Measurements from ENCODE around the gene WDR73. TPM values are rescaled to one million over a fixed set of nuclear protein-coding genes. Genes with fewer than 3 reads are reported as not detected.
A peak's percentile ranks its signal among the peaks of the same experiment; 100 is the strongest.

The WDR73 gene
- total RNA-seq, 6 donors from 2014 or later, result 21.5 to 138 (median 35.8) TPM

- Histone ChIP-seq H3K27ac (peak overlapping the region; percentile 80 to 93 (median 87)), H3K9me3 (no peaks in the 10 kb centered on the region), H3K4me3 (peak overlapping the region; percentile 83 to 96 (median 94)), H3K4me1 (peaks cover 29 to 55% (median 36%) of the 10 kb centered on the region in 4 donors), H3K36me3 (peaks cover 0 to 29% (median 15%) of the 10 kb centered on the region in 4 donors), H3K27me3 (no peaks in the 10 kb centered on the region)
- ATAC-seq (ENCODE audit: low FRiP score in 2 of 2) (peak; percentile 73 to 75), DNase-seq (peak; percentile 49 to 91)
- TF ChIP-seq POLR2AphosphoS5 (IDR thresholded peaks at IDR 0.05), result peak in 1 of 2 donors; percentile 51
- TF ChIP-seq, protein P1, sequence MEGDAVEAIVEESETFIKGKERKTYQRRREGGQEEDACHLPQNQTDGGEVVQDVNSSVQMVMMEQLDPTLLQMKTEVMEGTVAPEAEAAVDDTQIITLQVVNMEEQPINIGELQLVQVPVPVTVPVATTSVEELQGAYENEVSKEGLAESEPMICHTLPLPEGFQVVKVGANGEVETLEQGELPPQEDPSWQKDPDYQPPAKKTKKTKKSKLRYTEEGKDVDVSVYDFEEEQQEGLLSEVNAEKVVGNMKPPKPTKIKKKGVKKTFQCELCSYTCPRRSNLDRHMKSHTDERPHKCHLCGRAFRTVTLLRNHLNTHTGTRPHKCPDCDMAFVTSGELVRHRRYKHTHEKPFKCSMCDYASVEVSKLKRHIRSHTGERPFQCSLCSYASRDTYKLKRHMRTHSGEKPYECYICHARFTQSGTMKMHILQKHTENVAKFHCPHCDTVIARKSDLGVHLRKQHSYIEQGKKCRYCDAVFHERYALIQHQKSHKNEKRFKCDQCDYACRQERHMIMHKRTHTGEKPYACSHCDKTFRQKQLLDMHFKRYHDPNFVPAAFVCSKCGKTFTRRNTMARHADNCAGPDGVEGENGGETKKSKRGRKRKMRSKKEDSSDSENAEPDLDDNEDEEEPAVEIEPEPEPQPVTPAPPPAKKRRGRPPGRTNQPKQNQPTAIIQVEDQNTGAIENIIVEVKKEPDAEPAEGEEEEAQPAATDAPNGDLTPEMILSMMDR (IDR thresholded peaks at IDR 0.05), result peak; percentile 50 to 75 (median 58)
- no peak for TF ChIP-seq POLR2A (IDR thresholded peaks at IDR 0.05)
- TF ChIP-seq EP300 (IDR thresholded peaks at IDR 0.05), result no peak
- WGBS, 2 donors, result 5 to 6% methylated on average over 19 of the region's 19 CpGs
Measured at GRCh38 chr15:84654689-84655453, 788 bp upstream of the WDR73 start.

- Histone ChIP-seq H3K4me3 (peak overlapping the region; percentile 83 to 96 (median 94)), H3K27ac (peak overlapping the region; percentile 80 to 93 (median 87)), H3K9me3 (no peaks in the 10 kb centered on the region), H3K27me3 (no peaks in the 10 kb centered on the region), H3K36me3 (peaks cover 11 to 42% (median 25%) of the 10 kb centered on the region in 4 donors), H3K4me1 (peaks cover 26 to 58% (median 35%) of the 10 kb centered on the region in 4 donors)
- DNase-seq (no peak), ATAC-seq (ENCODE audit: low FRiP score in 2 of 2) (no peak)
- TF ChIP-seq EP300 (IDR thresholded peaks at IDR 0.05) (no peak), POLR2AphosphoS5 (IDR thresholded peaks at IDR 0.05) (no peak), POLR2A (IDR thresholded peaks at IDR 0.05) (no peak)
- TF ChIP-seq, protein P1 (IDR thresholded peaks at IDR 0.05), result no peak
- 17% methylated on average over 7 of the region's 7 CpGs; no CpG with 5 or more reads in 1 of the 2 donors for WGBS, 2 donors
Measured at GRCh38 chr15:84653584-84653909, 536 bp downstream of the WDR73 start.

- H3K36me3 ChIP-seq, result peaks cover 16 to 80% (median 64%) of the 10 kb centered on the region in 4 donors
- TF ChIP-seq EP300 (IDR thresholded peaks at IDR 0.05), result no peak
- TF ChIP-seq, protein P1 (IDR thresholded peaks at IDR 0.05), result no peak
- TF ChIP-seq POLR2A (IDR thresholded peaks at IDR 0.05), result no peak
- no peak for TF ChIP-seq POLR2AphosphoS5 (IDR thresholded peaks at IDR 0.05)
- H3K9me3 ChIP-seq, result no peaks in the 10 kb centered on the region
- ATAC-seq (ENCODE audit: low FRiP score in 2 of 2) (no peak), DNase-seq (no peak)
- H3K27ac ChIP-seq, result no peak overlapping the region
- 94 to 95% methylated on average over 2 of the region's 2 CpGs for WGBS, 2 donors
- peaks cover 15 to 39% (median 24%) of the 10 kb centered on the region in 4 donors for H3K4me1 ChIP-seq
- H3K4me3 ChIP-seq, result no peak overlapping the region
- H3K27me3 ChIP-seq, result no peaks in the 10 kb centered on the region
Measured at GRCh38 chr15:84649706-84650105, 4.4 kb downstream of the WDR73 start.

DNA sequence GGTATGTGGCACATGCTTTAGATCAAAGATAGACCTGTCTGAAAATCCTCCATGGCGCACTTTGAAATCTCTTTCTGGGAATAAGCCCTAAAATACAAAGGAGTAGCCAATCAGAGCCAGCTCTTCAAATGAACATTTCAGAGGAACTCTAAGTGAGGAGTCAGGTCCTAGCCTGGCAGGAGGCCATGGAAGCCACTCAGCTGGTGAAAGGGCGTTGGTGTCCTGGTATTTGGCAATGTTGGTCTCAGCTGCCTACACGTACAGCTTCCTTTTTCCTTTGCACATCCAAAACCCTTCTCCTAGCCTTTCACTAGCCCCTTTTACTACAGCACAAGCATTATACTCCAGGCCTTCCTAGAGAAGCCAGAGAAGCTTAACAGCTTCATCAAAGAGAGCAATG is 5.5 kb downstream of the WDR73 start:
- TF ChIP-seq POLR2AphosphoS5 (IDR thresholded peaks at IDR 0.05) (no peak), EP300 (IDR thresholded peaks at IDR 0.05) (no peak), POLR2A (IDR thresholded peaks at IDR 0.05) (no peak)
- TF ChIP-seq, protein P1 (IDR thresholded peaks at IDR 0.05), result no peak
- WGBS, 2 donors, result 47 to 49% methylated on average over 3 of the region's 3 CpGs
- ATAC-seq (ENCODE audit: low FRiP score in 2 of 2) (peak in 1 of 2 donors; percentile 54), DNase-seq (peak in 1 of 2 donors; percentile 71)
- H3K27ac ChIP-seq, result no peak overlapping the region
- H3K36me3 ChIP-seq, result peaks cover 16 to 92% (median 73%) of the 10 kb centered on the region in 4 donors
- peaks cover 10 to 32% (median 21%) of the 10 kb centered on the region in 4 donors for H3K4me1 ChIP-seq
- no peaks in the 10 kb centered on the region for H3K27me3 ChIP-seq
- H3K9me3 ChIP-seq, result no peaks in the 10 kb centered on the region
- H3K4me3 ChIP-seq, result no peak overlapping the region

Measured in upper lobe of left lung (tissue), 6 donors.